ENCODE data around the gene KCP.

The KCP gene

DNA sequence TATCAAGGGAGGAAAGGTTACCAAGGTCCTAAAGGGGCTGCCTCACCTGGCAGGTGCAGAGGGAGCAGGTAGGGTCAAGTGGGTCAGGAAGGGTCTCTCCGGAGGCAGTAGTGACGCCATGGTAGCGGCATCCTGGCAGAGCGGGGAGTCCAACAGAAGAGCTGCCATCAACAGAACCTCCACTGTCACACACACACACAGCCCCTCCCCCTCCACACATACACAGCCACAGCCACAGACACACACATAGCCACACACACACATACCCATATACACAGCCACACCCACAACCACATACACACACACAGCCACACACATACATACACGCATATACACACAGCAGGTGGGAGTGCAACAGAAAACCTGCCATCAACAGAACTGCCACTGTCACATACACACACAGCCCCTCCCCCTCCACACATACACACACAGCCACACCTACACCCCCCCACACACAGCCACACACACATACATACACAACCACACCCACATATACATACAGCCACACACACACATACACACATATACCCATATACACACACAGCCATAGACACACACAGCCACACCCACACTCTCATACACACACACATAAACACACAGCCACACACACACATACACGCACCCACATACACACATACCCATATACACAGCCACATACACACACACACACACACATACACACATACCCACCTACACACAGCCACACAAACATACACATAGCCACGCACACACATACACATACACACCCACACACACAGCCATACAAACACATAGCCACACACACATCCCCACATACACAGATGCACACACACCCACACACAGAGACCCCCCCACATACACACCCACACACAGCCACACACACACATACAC lies 23.1 kb downstream of the KCP start:
- DNase-seq (ENCODE audit: low spot score), result no peak

DNA sequence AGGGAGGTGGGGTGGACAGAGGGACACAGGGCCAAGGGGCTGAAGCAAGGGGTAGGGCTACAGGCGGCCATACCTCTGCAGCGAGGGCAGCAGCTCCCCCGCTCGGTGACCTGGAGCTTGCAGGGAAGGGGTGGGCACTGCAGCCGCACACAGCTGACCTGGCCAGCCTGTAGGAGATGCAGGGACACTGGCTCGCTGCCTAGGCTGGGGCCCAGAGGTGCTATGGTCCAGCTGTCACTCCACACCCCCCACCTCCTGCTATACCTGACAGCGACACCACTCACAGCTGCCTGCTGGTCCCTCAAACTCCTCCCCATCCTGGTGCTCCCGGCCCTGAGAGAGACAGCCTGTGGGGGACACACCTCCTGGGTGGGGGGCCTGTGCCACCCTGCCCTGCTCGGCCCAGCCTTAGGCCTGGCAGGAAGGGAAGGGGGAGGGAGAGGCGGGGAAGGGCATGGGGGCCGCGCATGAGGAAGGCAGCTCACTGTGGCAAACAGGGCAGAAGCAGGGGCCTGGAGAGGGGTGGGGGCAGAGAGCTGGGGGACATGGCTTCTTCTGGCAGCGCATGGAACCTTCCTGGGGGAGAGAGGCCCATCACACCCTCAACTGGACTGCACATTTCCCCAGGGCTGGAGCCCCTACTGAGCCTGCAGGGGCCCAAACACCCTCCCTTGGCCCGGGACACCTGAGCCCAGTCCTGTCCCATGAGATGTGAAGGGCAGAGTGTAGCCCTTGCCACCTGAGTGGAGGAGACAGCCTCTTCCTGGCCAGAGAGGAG lies 23.9 kb downstream of the KCP start:
- DNase-seq (ENCODE audit: low spot score), result no peak

DNA sequence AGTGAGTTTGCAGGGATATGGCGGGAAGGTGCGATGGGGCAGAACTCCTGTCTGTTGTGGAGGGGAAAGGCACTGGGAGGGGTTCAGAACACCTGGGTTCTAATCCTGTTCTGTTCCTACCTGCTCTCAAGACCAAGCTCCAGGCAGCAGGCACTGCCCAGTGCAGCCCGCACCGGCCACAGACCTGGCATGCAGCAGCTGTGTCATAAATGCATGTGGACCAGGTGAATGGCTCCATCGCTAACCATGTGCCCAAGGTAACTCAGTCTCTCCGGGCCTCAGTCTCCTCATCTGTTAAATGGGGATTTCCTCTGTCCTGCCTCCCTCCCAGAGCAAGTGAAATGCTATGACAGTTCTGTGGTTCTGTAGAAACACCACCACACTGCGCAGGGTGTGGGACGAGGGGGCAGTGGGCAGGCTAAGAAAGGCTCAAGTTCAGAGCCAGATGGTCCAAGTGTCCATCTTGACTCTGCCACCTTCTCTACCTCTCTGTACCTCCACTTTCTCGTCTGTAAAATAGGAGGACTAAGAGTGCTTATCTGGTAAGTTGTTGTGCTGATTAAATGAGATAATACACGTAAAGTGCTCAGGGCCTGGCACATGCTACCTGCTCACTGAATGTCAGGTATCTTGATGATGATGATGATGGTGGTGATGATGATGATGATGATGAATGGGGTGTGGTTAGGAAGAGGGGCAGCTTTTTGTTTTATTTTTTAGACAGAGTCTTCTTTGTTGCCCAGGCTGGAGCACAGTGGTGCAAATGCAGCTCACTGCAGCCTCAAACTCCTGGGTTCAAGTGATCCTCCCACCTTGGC lies 24.9 kb downstream of the KCP start:
- no peak for DNase-seq (ENCODE audit: low spot score)

DNA sequence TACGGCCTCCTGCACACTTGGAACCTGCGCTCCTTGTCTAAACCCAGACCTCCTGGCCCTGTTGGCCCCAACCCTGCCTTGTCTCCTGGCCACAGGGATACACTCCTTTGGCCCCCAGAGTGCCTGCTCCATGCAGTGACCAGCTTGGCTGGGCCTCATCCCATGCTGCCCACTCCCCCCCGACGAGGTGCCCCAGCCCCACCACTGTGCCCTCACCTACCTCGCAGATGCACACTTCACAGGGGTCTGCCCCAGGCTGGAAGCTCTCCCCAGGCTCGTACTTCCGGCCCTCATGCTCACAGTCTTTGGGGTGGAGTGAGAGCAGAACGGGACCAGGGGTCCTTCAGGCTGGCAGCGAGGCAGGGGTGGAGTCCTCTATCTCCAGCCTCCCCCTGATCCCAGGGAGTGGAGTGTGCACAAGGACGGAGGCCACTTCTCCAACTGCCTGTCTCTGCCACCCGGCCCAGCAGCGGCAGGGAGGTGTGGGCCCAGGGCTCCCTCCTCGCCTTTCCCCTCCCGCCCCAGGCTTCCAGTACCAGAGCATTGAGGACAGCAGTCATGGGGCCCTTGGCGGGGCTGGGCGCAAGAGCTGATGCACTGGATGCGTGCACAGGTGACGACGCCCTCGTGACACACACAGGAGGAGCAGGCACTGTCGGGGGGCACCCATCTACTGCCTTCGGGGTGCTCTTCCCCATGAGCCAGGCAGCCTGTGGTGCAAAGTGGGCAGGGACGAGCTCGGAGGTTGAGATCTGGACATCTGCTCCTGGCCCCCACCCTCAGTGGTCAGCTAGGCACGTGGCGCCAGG lies 25.7 kb downstream of the KCP start:
- DNase-seq (ENCODE audit: low spot score), result no peak

DNA sequence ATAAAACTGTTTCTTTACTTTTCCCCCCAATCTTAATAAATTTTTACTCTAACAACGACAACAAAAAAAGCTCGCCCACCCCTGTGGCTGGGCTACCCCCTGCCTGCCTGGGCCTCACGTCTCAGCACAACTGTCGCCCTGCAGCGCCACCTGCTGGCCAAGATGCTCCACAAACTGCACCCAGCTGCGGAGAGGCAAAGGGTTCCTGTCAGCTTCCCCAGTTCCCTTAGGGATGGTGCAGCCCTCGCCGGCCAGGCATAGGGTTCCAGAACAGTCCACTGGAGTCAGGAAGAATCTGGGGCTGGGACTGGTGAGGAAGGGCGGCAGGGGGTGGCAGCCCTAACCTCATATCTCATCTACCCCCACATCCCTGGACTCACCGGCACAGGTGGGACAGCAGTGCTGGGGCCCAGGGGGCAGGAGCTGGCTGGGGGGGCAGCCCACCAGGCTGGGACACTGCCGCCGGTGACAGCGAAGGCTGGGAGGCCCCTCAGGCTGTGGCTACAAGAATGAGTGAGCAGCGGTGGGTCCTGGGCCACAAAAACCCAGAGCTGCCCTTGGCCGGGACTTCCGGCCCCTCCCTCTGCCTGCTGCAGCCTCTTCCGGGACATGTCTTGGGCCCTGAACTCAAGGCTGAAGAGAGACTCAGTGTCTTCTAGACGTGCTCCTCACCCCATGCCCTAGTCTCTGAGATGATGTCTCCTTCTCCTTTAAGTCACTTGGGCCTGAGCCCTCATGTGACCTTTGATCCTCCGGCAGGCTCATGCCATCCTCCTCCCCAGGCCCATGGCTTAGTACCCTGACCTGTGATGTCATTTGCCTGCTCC lies 26.7 kb downstream of the KCP start:
- peak; percentile 95 for DNase-seq (ENCODE audit: low spot score)

DNA sequence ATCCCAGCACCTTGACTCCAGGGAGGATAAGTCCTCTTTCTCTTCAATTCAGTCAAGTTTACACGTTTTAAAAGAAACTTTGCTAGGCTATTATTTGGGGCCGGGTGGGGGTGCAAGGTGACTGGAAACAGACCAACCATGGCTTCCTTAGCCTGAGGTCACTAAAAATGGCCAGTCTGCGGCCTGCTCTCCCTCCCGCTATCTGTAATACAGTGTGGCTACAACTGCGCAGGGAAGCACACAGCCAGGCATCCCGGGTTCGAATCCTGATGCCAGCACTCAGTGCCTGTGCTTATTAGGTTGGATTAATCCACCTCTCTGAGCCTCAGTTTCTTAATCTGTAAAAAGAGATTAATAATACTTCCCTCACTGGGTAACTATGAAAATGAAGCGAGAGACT lies 28.4 kb downstream of the KCP start:
- DNase-seq (ENCODE audit: low spot score), result no peak

DNA sequence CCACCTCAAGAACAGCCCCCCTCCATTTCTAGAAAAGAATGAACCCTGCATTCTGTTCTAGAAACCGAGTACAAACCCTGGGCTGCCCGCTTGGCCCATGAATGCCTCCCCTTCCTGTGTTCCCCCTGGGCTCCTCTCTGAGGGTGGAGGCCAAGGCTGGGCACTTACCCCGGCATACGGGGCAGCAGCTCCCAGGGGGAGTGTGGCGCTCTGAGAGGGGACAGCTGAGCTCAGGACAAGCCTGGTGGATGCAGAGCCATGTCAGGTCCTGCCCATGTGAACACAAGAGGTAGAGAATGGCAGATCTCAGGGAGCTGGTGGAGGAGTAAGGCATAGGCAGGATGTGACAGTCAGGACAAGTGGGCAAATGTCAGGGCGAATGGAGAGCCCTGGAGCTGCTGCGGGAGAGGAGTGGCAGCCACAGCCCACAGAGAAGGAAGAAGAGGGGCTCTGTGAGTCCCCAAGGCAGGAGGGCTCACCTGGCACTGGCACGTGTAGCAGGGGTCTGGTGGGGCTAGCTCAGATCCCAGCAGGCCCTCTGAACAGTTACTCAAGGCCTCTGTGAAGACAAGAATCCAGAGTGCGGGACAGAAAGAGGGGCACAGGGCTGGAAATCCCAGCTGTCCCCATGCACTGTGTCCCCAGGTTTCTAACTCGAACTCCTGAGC lies 28.9 kb downstream of the KCP start:
- DNase-seq (ENCODE audit: low spot score), result no peak

DNA sequence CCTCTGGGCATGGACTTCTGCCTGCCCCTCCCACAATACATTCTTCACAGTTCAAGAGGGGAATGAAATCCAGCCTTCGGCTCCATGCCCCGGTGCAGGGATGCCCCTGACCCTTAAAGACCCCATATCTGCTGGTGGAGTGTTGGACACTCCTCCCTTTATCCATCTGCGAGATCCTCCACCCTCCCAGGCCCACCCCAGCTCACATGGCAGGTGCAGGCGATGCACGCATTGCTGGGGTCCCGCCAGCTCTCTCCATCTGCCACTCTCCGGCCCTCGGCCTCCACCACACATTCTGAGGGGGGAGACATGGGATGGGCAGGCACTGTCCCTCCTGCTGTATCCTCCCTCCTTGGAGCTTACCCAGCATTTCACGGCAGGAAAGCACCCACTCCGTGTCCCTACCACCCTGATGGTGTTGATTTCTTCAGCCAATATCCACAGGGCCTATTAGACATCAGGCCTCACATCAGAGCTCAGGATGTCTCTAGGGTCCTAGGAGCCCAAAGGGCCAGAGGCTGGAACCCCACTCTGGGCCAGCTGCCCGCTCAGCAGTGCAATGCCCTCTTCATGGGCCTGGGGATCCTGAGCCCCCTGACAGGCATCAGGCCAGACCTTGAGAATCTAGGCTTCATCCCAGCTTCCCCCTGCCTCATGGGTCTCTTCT lies 29.6 kb downstream of the KCP start:
- DNase-seq (ENCODE audit: low spot score), result no peak

DNA sequence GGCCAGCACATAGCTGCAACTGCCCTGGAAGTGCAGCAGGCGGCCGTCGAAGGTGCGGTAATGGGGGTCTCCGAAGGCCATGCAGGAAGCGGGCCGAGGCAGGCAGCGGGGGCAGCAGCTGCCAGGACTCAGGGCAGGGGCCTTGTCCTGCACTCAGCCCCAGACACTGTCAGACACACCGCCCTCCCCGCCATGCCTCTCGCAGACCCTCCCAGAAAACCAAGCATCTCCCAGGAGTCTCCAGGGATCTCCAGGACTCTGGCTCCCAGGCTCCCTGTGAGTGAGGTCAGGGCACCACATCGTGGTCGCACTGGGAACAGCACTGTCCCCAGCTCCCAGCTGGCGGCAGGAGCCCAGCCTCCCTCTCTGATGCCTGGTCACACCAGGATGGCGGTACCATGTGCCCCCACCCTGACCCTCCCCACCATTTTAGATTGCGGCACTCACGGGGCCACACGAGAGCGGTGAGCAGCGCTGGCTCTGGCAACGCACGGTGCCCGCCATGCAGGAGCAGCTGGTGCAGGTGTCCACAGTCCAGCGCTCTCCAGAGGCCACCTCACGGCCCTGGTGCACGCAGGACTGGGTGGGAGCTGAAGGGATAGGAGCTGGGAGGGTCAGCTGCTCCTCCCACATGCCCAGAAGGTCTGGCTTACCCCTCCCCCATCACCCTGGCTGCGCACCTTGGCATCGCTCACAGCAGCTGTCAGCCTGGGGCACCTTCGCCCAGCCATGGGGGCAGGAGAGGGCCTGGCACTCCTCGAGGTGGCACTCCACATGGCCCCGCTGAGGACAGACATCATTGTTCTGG lies 30.4 kb downstream of the KCP start:
- peak; percentile 94 for DNase-seq (ENCODE audit: low spot score)

DNA sequence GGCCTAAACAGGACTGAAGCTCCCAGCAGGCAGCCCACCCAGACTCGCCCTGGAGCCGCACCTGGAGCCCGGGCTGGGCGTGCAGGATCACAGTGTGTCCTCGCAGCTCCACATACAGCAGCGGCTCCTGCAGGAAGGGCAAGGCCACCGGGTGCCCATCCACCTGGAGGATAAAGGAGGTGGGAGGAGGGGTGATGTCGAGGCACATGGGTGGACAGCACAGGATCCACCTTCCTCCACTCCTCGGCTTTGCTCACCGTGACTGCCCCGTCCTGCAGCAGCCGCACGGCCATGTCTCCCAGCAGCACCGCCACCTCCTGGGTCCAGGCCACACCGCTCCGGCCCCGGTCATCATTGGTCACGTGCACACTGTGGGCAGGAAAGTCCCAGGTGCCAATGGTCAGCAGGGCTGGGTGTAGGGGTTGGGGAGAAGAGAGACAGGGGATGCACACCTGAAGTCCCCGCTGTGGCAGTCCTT lies 31.0 kb downstream of the KCP start:
- no peak for DNase-seq (ENCODE audit: low spot score)

DNA sequence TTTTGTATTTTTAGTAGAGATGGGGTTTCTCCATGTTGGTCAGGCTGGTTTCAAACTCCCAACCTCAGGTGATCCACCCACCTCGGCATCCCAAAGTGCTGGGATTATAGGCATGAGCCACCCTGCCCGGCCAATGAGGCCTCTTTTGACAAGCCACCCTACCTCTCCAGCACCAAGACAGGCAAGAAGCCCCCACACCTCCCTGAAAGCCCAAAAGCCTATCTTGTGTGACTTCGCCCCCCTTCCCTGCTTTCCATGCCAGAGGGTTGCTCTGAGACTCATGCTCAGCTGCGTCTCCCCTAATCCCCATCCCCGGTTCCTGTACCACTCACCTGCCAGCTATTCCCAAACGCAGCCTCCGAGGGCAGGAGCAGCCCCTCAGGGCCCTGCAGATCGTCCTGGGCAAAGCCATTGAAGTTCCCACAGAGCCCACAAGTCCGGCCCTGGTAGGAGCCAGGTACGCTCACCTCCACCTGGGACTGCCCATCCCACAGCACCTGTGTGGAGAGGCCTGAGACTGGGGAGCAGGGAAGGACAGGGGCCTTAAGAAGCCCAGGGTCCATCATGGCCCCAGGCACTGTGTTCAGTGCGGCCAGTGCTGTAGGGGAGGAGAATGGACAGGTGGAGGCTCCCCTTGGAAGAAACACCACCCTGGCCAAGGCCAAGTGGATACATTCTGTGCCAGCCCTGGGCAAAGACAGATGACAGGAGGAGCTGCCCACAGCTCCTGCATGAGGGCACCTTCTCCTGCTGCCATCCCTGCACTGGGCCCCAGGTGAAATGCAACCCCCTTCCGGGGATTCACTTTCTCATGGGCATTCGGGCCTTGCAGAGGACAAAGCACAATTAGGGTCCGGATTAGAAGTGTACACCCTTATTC lies 32.0 kb downstream of the KCP start:
- DNase-seq (ENCODE audit: low spot score), result no peak

DNA sequence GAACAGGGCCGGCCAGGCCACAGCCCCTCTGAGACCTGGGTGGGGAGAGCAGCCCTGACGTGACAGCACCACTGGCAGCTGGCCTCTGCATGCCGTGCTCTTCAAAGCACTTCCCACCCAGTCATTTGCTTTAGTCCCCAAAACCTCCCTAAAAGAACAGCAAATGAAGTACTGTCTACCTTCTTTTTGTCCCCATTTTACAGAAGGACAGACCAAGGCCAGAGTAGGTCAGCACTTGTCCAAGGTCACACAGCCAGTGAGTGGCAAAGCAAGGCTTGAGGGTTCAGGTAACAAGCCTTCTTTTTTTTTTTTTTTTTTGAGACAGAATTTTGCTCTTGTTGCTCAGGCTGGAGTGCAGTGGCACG lies 32.8 kb downstream of the KCP start:
- no peak for DNase-seq (ENCODE audit: low spot score)

DNA sequence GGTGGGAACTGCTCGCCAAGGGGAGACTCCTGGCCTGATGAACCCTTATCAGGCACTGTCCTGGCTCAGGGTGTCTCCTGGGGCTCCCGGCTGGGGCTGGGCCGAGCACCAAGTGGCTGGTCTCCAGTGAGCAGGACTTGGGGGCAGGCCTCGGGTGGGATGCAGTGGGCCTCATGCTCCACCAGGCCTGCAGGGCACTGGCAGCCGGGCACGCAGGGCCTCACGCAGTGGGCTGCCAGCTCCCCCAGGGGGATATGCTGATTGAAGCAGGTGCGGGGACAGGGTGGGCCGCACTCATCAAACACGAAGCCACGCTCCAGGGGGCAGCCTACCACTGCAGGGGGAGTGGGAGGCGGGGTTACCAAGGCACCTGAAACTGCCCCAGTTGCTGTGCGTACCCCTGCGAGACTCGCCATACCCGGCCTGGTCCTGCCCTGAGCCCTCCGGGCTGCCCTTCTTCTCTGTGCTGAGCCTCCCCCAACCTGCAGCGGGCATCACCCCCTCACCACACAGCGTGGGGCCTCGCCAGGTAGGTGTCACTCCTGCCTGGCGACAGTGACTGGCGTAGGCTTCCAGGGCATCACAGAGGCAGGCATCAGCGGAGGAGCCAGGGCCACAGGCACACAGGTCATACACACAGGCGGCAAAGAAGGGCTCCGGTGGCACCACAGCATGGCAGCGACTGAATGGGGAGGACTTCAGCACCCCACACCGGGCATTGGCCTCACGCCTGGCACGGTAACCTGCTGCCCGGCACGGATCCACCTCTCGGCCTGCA lies 33.3 kb downstream of the KCP start:
- no peak for DNase-seq (ENCODE audit: low spot score)

DNA sequence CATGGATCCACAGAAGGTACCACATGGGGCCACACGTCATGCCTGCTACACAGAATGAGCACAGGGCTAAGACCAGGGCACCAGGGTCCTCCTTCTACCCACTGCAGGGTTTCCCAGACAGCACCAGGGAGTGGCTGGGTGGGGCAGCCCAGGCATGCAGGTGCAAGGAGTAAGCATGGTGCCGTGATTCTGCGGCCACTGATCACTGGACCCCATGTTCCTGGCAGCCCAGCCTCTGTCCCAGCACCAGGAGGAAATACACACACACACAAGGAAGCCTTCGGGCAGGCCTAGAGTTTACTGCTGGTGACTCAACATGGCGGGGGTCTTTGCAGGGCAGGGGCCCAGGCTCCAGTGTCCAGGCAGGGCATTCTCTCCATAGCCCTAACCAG lies 33.9 kb downstream of the KCP start:
- no peak for DNase-seq (ENCODE audit: low spot score)

DNA sequence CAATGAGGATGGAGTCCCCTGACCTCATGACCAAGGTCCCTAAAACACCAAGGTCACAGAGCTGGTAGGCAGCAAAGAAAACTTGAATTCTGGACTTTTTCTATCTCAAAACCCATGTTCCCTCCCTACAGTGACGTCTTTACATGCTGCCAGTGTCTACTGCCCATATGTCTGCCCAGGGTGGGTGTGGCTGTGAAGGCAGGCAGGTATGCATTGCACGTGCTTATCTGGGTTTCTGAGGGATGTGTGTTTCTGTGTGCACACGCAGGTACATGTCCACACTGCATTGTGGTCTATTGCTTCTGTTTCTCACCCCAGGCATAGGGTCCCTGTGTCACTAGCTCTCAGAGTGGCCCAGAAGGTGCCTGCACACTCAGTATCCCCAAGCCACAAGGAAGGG lies 34.4 kb downstream of the KCP start:
- no peak for DNase-seq (ENCODE audit: low spot score)

DNA sequence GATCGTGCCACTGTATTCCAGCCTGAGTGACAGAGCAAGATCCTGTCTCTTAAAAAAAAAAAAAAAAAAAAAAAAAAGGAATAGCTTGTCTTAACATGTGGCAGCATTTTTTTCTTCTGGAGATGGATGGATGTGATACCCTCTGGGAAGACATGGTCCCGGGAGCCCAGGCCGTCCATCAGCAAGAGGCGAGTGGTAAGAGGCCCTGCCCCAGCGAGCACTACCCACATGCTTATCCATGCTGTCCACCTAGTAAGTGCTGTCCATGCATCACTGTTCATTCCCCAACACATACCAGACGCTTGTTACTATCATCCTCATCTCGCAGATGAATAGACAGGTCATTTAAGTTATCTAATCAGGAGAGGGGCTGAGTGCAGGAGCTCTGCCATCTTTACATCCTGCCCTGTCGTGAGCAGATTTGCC lies 35.0 kb downstream of the KCP start:
- no peak for DNase-seq (ENCODE audit: low spot score)

All from AG08396 (cell line).